HL-60 (cell line): ENCODE results near the gene ZMIZ1.

ENCODE experiments used
- DNase-seq, 2 experiments: peaks; one replicate each; pipeline ENCODE4 v3.0.0-alpha.2; 2010 to 2020; ENCODE audit warnings: low read depth in 1 of 2, low spot score in 1 of 2
- H3K27ac ChIP-seq: fragments of 250-450 bp; sonication (Bioruptor Pico); replicated peaks from 2 replicates; pipeline ENCODE4 v1.5.1; 2020; ENCODE audit warnings: mild to moderate bottlenecking, moderate library complexity
- H3K27me3 ChIP-seq: fragments of 250-450 bp; sonication (Bioruptor Pico); 2 replicates; pipeline ENCODE4 v1.5.1; 2021; ENCODE audit warnings: mild to moderate bottlenecking, moderate library complexity; ENCODE audit not compliant: insufficient read depth, poor library complexity, severe bottlenecking
- H3K4me3 ChIP-seq: replicated peaks from 2 replicates; pipeline ENCODE4 v1.5.1; 2011; ENCODE audit warnings: mild to moderate bottlenecking, control low read depth, low read length; ENCODE audit not compliant: insufficient read depth
- GABPA ChIP-seq: IDR thresholded peaks from 2 replicates; pipeline ENCODE4 v1.6.1; 2012; ENCODE audit warnings: low read depth
- POLR2AphosphoS5 ChIP-seq: IDR thresholded peaks from 2 replicates; pipeline ENCODE4 v1.6.1; 2012; ENCODE audit warnings: low read depth
- REST ChIP-seq: IDR thresholded peaks from 2 replicates; pipeline ENCODE4 v1.6.1; 2012; ENCODE audit warnings: low read depth; ENCODE audit not compliant: insufficient replicate concordance
- SPI1 ChIP-seq: IDR thresholded peaks from 2 replicates; pipeline ENCODE4 v1.6.1; 2012; ENCODE audit warnings: low read depth, mild to moderate bottlenecking, borderline replicate concordance
- TF ChIP-seq, protein P1 (sequence below): IDR thresholded peaks from one replicate; pipeline ENCODE4 v1.5.1; 2011; ENCODE audit warnings: low read length, control low read depth, inconsistent platforms; ENCODE audit not compliant: insufficient read depth

Gene ZMIZ1

DNA sequence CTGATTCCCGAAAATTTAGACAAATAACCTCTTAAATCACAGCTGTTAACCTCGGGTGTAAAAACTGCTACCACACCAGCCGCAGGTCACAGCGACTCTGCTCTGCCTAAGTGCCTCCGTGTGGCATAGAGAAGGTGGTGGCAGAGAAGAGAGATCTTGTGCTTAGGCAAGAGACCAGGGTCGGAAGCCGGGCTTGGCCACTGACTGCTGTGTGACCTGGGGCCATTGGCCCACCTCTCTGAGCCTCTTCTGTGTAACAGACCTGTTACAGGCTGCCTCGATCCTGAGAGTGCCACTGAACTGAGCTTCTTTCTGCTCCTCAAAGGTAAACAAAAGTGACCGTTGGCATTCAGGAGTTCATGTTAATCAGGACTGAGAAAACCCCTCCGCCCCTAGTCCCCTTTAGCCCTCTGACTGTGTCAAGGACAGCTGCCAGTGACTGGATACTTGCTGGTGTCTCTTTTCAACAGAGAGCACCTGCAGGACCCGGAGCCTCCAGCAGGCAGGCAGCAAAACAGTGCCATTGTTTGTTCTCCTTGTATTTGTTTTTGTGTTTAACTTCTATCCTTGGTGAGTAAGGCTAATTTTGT is 36.5 kb downstream of the ZMIZ1 start:
- no peak for DNase-seq
- Histone ChIP-seq H3K4me3 (no peak overlapping the region), H3K27ac (no peak overlapping the region), H3K27me3 (no peaks in the 10 kb centered on the region)
- TF ChIP-seq REST (no peak), GABPA (no peak), SPI1 (no peak), POLR2AphosphoS5 (no peak)
- TF ChIP-seq, protein P1, sequence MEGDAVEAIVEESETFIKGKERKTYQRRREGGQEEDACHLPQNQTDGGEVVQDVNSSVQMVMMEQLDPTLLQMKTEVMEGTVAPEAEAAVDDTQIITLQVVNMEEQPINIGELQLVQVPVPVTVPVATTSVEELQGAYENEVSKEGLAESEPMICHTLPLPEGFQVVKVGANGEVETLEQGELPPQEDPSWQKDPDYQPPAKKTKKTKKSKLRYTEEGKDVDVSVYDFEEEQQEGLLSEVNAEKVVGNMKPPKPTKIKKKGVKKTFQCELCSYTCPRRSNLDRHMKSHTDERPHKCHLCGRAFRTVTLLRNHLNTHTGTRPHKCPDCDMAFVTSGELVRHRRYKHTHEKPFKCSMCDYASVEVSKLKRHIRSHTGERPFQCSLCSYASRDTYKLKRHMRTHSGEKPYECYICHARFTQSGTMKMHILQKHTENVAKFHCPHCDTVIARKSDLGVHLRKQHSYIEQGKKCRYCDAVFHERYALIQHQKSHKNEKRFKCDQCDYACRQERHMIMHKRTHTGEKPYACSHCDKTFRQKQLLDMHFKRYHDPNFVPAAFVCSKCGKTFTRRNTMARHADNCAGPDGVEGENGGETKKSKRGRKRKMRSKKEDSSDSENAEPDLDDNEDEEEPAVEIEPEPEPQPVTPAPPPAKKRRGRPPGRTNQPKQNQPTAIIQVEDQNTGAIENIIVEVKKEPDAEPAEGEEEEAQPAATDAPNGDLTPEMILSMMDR: no peak

DNA sequence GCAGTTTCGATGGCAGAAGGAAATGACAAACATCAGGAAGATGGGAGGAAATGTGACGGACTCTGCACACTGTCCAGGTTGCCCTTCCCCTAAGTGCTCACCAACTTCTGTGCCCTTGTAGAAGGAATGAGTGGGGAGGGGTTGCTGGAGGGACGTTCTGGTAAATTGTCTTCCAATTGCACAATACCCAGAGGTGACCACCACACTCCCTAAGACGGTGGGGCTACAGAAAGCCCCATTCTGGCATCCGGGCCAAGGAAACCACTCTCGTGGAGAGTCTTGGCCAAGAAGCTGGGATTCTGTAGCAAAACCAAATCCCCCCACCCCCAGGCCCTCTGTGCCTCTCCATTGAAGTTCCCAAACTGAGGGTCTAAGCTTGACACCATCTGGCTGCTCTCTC is 37.1 kb downstream of the ZMIZ1 start:
- no peak for TF ChIP-seq POLR2AphosphoS5
- TF ChIP-seq SPI1: no peak
- TF ChIP-seq, protein P1: no peak
- no peak for TF ChIP-seq GABPA
- TF ChIP-seq REST: no peak
- H3K27me3 ChIP-seq: no peaks in the 10 kb centered on the region
- no peak overlapping the region for H3K27ac ChIP-seq
- no peak overlapping the region for H3K4me3 ChIP-seq
- no peak for DNase-seq

- no peak for TF ChIP-seq REST
- Histone ChIP-seq H3K4me3 (no peak overlapping the region), H3K27ac (no peak overlapping the region), H3K27me3 (no peaks in the 10 kb centered on the region)
- no peak for DNase-seq
These were observed 37.7 kb downstream of the ZMIZ1 start for GRCh38 chr10:79106256-79107050.
